H9 (cell line): ENCODE data around the gene FRYL. TPM values are rescaled to one million over a fixed set of nuclear protein-coding genes. Genes with fewer than 3 reads are reported as not detected.

Experiments
- DNase-seq: peaks from one replicate; pipeline ENCODE4 v3.0.0-alpha.2; 2017
- H2AFZ ChIP-seq: one replicate; pipeline ENCODE4 v1.6.1; 2013; ENCODE audit warnings: mild to moderate bottlenecking, low read length, control low read depth, moderate library complexity
- H2AK5ac ChIP-seq: 2 replicates; pipeline ENCODE4 v1.6.1; 2013; ENCODE audit warnings: low read length, control low read depth, mixed read lengths; ENCODE audit not compliant: insufficient read length
- H2BK120ac ChIP-seq: one replicate; pipeline ENCODE4 v1.6.1; 2013; ENCODE audit warnings: low read depth, mild to moderate bottlenecking, low read length, control low read depth, inconsistent platforms; ENCODE audit not compliant: poor library complexity, severe bottlenecking
- H2BK12ac ChIP-seq: 2 replicates; pipeline ENCODE4 v1.6.1; 2013; ENCODE audit warnings: low read length, control low read depth, mixed read lengths, low read depth; ENCODE audit not compliant: insufficient read length
- H2BK15ac ChIP-seq: 2 replicates; pipeline ENCODE4 v1.6.1; 2013; ENCODE audit warnings: low read depth, low read length, control low read depth
- H2BK20ac ChIP-seq: one replicate; pipeline ENCODE4 v1.6.1; 2013; ENCODE audit warnings: low read depth, mild to moderate bottlenecking, low read length, control low read depth, inconsistent platforms; ENCODE audit not compliant: poor library complexity, severe bottlenecking
- H2BK5ac ChIP-seq: 2 replicates; pipeline ENCODE4 v1.6.1; 2013; ENCODE audit warnings: low read length, control low read depth, mixed read lengths; ENCODE audit not compliant: insufficient read length
- H3K14ac ChIP-seq: 2 replicates; pipeline ENCODE4 v1.6.1; 2013; ENCODE audit warnings: low read length, control low read depth; ENCODE audit not compliant: insufficient read depth
- H3K18ac ChIP-seq: 2 replicates; pipeline ENCODE4 v1.6.1; 2013; ENCODE audit warnings: low read depth, mild to moderate bottlenecking, mixed read lengths, low read length, control low read depth; ENCODE audit not compliant: insufficient read length
- H3K23ac ChIP-seq: 2 replicates; pipeline ENCODE4 v1.6.1; 2013; ENCODE audit warnings: low read length, control low read depth, mixed read lengths, low read depth; ENCODE audit not compliant: insufficient read length
- H3K23me2 ChIP-seq: 2 replicates; pipeline ENCODE4 v1.6.1; 2013; ENCODE audit warnings: low read depth, mild to moderate bottlenecking, mixed read lengths, low read length, control low read depth; ENCODE audit not compliant: insufficient read length, poor library complexity, severe bottlenecking
- H3K27ac ChIP-seq: 2 replicates; pipeline ENCODE4 v1.5.1; 2013; ENCODE audit warnings: low read length, control low read depth, mixed read lengths, low read depth; ENCODE audit not compliant: insufficient read length
- H3K27me3 ChIP-seq: 2 replicates; pipeline ENCODE4 v1.6.1; 2013; ENCODE audit warnings: low read length, control low read depth, inconsistent platforms; ENCODE audit not compliant: insufficient read depth
- H3K4ac ChIP-seq: 2 replicates; pipeline ENCODE4 v1.6.1; 2013; ENCODE audit warnings: low read depth, mild to moderate bottlenecking, control low read depth, inconsistent platforms, low read length, moderate library complexity
- H3K4me1 ChIP-seq: 2 replicates; pipeline ENCODE4 v1.6.1; 2013; ENCODE audit warnings: low read length, control low read depth, inconsistent platforms; ENCODE audit not compliant: insufficient read depth
- H3K4me2 ChIP-seq: 2 replicates; pipeline ENCODE4 v1.6.1; 2013; ENCODE audit warnings: low read length, control low read depth, mixed read lengths; ENCODE audit not compliant: insufficient read length, insufficient read depth
- H3K56ac ChIP-seq: 2 replicates; pipeline ENCODE4 v1.6.1; 2013; ENCODE audit warnings: low read depth, mild to moderate bottlenecking, mixed read lengths, low read length, control low read depth; ENCODE audit not compliant: insufficient read length
- H3K79me1 ChIP-seq: 2 replicates; pipeline ENCODE4 v1.6.1; 2013; ENCODE audit warnings: low read depth, mild to moderate bottlenecking, moderate library complexity, low read length, control low read depth, inconsistent platforms; ENCODE audit not compliant: insufficient read depth, poor library complexity, severe bottlenecking
- H3K79me2 ChIP-seq: 2 replicates; pipeline ENCODE4 v1.6.1; 2013; ENCODE audit warnings: low read length, control low read depth, inconsistent platforms; ENCODE audit not compliant: insufficient read depth
- H3K9ac ChIP-seq: 2 replicates; pipeline ENCODE4 v1.6.1; 2013; ENCODE audit warnings: low read length, control low read depth, mixed read lengths; ENCODE audit not compliant: insufficient read length; ENCODE audit errors: extremely low read depth
- H3K9me3 ChIP-seq: one replicate; pipeline ENCODE4 v1.6.1; 2013; ENCODE audit warnings: low read depth, low read length, inconsistent platforms; ENCODE audit not compliant: control insufficient read depth
- H3T11ph ChIP-seq: one replicate; pipeline ENCODE4 v1.6.1; 2013; ENCODE audit warnings: mild to moderate bottlenecking, low read length, control low read depth, inconsistent platforms
- H4K20me1 ChIP-seq: one replicate; pipeline ENCODE4 v1.6.1; 2013; ENCODE audit not compliant: control insufficient read depth, insufficient read length, insufficient read depth
- H4K5ac ChIP-seq: 2 replicates; pipeline ENCODE4 v1.6.1; 2013; ENCODE audit warnings: low read depth, mild to moderate bottlenecking, mixed read lengths, low read length, control low read depth; ENCODE audit not compliant: insufficient read length
- H4K8ac ChIP-seq: replicated peaks from 2 replicates; pipeline ENCODE4 v1.6.1; 2013; ENCODE audit warnings: low read length, control low read depth, mixed read lengths, low read depth; ENCODE audit not compliant: insufficient read length
- H4K91ac ChIP-seq: 2 replicates; pipeline ENCODE4 v1.6.1; 2013; ENCODE audit warnings: low read depth, mild to moderate bottlenecking, moderate library complexity, mixed read lengths, low read length, control low read depth; ENCODE audit not compliant: insufficient read length
- H3K27ac Mint-ChIP-seq, 3 experiments: 2 replicates in 2 of 3; 3 replicates in 1 of 3; pipeline ENCODE4 v1.8.0; 2020 to 2021; ENCODE audit warnings: mixed read lengths in 3 of 3, mild to moderate bottlenecking in 1 of 3, moderate library complexity in 1 of 3
- H3K27me3 Mint-ChIP-seq: 2 replicates; pipeline ENCODE4 v1.8.0; 2021; ENCODE audit warnings: low read depth, mild to moderate bottlenecking, moderate library complexity, mixed read lengths
- H3K36me3 Mint-ChIP-seq, 3 experiments: 2 replicates in 2 of 3; 3 replicates in 1 of 3; pipeline ENCODE4 v1.8.0; 2020 to 2021; ENCODE audit warnings: low read depth in 3 of 3, mixed read lengths in 3 of 3; ENCODE audit not compliant: insufficient read depth in 1 of 3
- H3K4me1 Mint-ChIP-seq, 2 experiments: 2 replicates each; pipeline ENCODE4 v1.8.0; 2020; ENCODE audit warnings: mixed read lengths in 2 of 2
- H3K4me3 Mint-ChIP-seq, 2 experiments: 2 replicates in 1 of 2; 3 replicates in 1 of 2; pipeline ENCODE4 v1.8.0; 2020 to 2021; ENCODE audit warnings: mild to moderate bottlenecking in 2 of 2, mixed read lengths in 2 of 2, moderate library complexity in 1 of 2
- H3K9me3 Mint-ChIP-seq, 2 experiments: 2 replicates in 1 of 2; 3 replicates in 1 of 2; pipeline ENCODE4 v1.8.0; 2020; ENCODE audit warnings: mild to moderate bottlenecking in 2 of 2, mixed read lengths in 2 of 2, moderate library complexity in 1 of 2
- CTCF ChIP-seq: fragments of 200-600 bp; sonication (generic); conservative IDR thresholded peaks from 3 replicates; pipeline ENCODE4 v1.8.0; 2021; ENCODE audit warnings: antibody characterized with exemption, mild to moderate bottlenecking
- WGBS: extraction: QIAGEN DNeasy Blood & Tissue Kit; methylation state at CpG from one replicate; pipeline ENCODE4 v1.1.7; 2013; ENCODE audit warnings: missing lambda C conversion rate, low lambda C conversion rate, mixed read lengths; ENCODE audit not compliant: insufficient read length; ENCODE audit errors: extremely low coverage; 5-methylcytosine and 5-hydroxymethylcytosine counted together
- total RNA-seq: library from RNA; stranded (reverse); gene quantifications from 2 replicates; pipeline ENCODE4 v1.2.1, GENCODE V29; 2021

FRYL gene
- total RNA-seq, 1 experiment from 2014 or later = 31.5 TPM

GRCh38 chr4:48755281-48755680 lies 24.8 kb downstream of the FRYL start:
- Histone ChIP-seq H3K4me2 (no peak overlapping the region), H4K8ac (no peak overlapping the region), H3K18ac (no peak overlapping the region), H2AFZ (no peak overlapping the region), H3K9me3 (no peaks in the 10 kb centered on the region), H2BK5ac (no peak overlapping the region), H4K5ac (no peak overlapping the region), H4K20me1 (no peaks in the 10 kb centered on the region), H3K4ac (no peak overlapping the region), H3K79me2 (peaks cover 15% of the 10 kb centered on the region; the same call in 1 of the 2 replicates), H3K14ac (no peak overlapping the region), H3K27ac (no peak overlapping the region), H3K4me1 (no peaks in the 10 kb centered on the region), H2BK120ac (no peak overlapping the region), H3K9ac (no peak overlapping the region), H4K91ac (no peak overlapping the region), H2BK20ac (no peak overlapping the region), H3K23ac (no peak overlapping the region), H3K79me1 (peaks cover 12% of the 10 kb centered on the region), H3K23me2 (no peaks in the 10 kb centered on the region), H2BK15ac (no peak overlapping the region), H3K56ac (no peak overlapping the region), H2BK12ac (no peak overlapping the region), H3K27me3 (no peaks in the 10 kb centered on the region), H2AK5ac (no peak overlapping the region), H3T11ph (no peak overlapping the region)
- DNase-seq = no peak
- Mint-ChIP-seq H3K4me1 (peaks cover 4 to 6% of the 10 kb centered on the region in 2 experiments), H3K27ac (no peak overlapping the region), H3K4me3 (no peak overlapping the region), H3K27me3 (no peaks in the 10 kb centered on the region), H3K9me3 (peaks cover 24 to 42% of the 10 kb centered on the region in 2 experiments), H3K36me3 (peaks cover 15 to 47% (median 38%) of the 10 kb centered on the region in 3 experiments)
- WGBS = no CpG with 5 or more reads among the region's 1 CpG
- no peak for TF ChIP-seq CTCF
